Mesenteric fat pad (tissue), 1 donor: Measurements from ENCODE around the gene KRT79. TPM values are rescaled to one million over a fixed set of nuclear protein-coding genes. Genes with fewer than 3 reads are reported as not detected.
"Not testable (repeated sequence)": the region's sequence is repeated elsewhere in the genome, so short reads cannot be mapped to it uniquely, and the experiment has no call there.

ENCODE experiments used
- DNase-seq: peaks from one replicate; pipeline ENCODE4 v3.0.0-alpha.2; 2020; ENCODE audit warnings: low spot score
- total RNA-seq: library from RNA; stranded (reverse); fragmentation: NEBNext Ultra II Directional; extraction: Animal tissue kit (Norgen Biotek cat#: 25700); gene quantifications from one replicate; pipeline ENCODE4 v1.2.1, GENCODE V29; 2021
- donor health status: DM: yes; HTN: yes; CAD: no.

The KRT79 gene
- total RNA-seq, 1 donor from 2014 or later: 2.4 TPM

DNA sequence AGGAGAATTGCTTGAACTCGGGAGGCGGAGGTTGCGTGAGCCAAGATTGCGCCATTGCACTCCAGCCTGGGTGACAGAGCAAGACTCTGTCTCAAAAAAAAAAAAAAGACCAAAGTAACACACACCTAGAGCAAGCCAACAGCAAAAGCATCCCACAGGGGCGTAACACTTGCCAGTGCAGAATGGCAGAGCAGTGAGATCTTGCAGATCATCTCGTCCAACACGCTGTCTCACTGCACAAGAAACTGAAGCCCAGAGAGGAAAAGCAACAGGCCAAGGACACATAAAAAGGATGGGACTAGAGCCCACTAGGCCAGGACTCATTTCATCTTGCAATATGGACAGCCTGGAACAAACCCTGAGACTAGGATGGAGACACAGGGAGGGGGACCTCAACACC is 27.4 kb upstream of the KRT79 start:
- DNase-seq: no peak

DNA sequence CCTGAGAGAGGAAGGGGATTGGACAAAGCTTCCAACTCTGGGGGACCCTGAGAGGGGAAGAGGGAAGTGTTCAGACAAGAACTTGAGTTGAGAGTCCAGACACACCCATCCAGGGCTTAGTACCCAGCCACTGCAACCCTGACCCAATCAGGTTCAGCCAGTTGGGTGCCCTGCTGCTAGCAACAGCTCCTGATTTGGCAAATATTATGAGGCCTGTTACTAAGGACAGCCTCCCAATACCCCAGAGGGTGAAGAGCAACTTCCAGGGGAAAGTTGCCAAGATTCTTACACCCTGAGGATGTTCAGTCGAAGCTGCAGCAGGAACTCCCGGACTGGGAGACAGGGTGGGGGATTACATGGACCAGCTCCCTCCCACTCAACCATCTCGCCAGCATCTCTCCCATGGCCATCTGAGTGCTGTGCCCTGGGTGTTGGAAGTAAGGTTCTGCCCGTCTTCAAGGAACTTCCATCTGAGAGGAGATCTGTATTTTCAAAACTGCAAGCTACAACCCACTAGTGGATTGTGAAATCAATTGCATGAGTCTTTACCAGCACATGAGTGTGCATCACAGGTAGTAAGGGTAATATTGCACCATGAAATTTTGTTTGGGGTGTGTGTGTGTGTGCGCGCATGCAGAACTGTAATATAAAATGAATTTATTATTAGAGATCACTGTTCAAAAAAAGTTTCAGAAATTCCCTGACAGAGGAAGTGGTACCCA is 26.2 kb upstream of the KRT79 start:
- DNase-seq: no peak

DNA sequence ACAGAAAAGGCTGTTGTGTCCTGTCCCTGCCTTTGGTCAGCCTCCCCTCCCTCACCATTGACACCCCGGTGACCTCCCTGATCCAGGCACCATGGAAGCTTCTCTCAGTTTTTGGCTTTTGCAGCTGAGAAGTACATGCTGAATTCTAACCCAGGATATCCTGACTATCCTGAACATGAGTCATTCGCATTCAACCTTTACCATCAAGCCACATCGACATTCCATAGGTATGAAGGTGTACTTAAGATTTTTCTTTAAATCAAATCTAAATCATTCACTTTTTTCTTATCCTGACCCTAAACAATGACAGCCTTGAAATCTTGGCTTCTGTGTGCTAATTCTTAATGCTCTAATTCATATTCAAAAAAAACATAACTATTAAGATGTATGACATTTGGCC is 23.4 kb upstream of the KRT79 start:
- DNase-seq: no peak

DNA sequence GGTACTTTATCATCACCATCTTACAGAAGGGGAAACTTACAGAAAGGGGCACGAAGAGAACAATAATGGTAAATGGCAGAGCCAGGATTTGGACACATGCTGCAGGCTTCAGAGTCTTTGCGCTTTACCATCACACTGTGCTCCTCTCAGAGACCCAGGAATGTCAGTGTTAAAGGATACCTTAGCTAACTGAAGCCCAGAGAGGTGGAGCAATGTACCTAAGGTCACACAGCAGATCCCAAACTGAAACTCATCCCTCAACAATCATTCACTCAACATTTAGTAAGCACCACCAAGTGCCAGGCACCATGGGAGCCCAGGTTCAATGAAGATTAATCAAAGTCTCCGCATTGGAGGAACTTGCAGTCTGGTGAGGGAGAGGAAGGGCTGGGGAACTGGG is 22.7 kb upstream of the KRT79 start:
- DNase-seq: no peak

DNA sequence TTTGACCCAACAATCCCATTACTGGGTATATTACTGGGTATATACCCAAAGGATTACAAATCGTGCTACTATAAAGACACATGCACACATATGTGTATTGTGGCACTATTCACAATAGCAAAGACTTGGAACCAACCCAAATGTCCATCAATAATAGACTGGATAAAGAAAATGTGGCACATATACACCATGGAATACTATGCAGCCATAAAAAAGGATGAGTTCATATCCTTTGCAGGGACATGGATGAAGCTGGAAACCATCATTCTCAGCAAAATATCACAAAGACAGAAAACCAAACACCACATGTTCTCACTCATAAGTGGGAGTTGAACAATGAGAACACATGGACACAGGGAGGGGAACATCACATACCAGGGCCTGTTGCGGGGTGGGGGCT is 22.0 kb upstream of the KRT79 start:
- not testable (repeated sequence) for DNase-seq

DNA sequence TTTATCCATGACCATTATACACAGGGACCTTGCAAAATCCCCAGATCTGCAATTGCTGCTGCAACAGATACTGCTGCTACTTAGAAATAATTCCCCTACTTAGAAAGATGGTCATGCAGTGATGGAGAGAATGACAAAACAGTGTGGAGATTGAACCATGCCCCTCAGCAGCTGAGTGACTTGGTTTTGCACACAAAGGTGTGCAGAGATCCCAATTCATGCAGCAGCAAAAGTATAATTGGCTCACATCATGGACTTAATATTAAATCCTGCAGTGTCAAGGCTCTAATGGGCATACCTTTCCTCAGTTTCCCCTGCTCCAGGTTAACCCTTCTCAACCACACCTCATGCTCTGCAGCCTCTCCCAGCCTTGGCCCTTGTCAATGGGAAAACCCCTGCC is 17.7 kb upstream of the KRT79 start:
- DNase-seq: no peak

DNA sequence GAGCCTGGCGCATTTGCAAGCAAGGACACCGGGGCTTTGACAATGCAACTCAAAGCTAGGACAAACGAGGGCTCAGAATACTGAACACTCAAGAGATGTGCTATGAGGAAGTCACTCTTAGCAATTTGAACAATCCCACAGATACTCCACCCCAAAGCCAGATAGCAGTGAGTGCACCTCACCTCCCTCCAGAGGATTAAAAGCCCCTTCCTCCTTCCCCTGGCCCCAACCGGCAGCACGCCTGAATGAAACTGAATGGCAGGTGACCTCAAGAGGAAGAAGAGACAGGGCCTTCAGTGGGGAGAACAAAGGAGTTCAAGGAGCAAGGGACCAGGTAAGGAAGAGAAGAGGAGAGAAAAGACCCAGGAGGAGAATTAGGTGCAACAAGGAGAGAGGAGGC is 16.6 kb upstream of the KRT79 start:
- no peak for DNase-seq

DNA sequence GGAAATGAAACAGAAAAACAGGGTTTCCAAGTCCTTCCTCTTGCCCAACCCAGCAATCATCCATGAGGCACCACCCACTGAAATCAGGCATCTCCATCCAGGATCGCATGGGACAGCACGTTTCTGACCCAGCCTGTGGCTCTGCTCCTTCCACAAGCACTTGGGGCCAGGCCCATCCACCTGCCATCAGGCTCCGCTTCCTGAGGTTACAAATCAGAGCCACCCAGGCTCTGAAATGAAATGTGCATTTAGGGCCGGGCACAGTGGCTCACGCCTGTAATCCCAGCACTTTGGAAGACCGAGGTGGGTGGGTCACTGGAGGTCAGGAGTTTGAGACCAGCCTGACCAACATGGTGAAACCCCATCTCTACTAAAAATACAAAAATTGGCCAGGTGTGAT is 15.4 kb upstream of the KRT79 start:
- DNase-seq: no peak

DNA sequence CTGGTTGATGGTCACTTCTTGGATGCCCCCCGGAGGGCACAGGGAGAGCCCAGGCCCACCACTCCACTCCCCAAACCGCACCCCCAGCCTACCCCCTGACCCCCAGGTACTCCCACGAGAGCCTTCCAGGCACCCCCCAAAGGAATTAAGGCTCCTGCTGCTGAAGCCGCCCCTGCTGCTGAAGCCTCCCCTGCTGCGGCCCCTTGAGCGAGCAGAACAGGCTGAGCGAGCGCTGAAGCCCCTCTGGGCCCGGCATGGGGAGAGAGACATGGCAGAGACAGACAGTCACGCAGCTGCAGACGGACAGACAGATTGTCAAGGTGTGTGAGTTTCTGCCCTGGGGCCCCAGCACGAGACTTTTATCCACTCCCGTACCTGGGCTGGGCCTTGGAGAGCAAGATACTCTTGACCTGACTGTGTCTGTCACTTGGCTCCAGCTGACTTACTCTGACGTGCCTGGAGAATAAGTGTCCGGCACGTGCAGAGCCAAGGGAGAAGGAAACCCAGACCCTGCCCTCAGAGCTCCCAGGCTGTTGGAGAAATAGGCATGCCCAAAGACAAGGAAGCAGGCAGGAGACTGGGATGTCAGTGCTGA is 14.6 kb upstream of the KRT79 start, which contains the start of gene KRT78:
Gene KRT78, minus strand, starts transcription at position 334 of the 595 bp plus-strand sequence. Its CDS starts 64 bp downstream, at position 270.
- no peak for DNase-seq

DNA sequence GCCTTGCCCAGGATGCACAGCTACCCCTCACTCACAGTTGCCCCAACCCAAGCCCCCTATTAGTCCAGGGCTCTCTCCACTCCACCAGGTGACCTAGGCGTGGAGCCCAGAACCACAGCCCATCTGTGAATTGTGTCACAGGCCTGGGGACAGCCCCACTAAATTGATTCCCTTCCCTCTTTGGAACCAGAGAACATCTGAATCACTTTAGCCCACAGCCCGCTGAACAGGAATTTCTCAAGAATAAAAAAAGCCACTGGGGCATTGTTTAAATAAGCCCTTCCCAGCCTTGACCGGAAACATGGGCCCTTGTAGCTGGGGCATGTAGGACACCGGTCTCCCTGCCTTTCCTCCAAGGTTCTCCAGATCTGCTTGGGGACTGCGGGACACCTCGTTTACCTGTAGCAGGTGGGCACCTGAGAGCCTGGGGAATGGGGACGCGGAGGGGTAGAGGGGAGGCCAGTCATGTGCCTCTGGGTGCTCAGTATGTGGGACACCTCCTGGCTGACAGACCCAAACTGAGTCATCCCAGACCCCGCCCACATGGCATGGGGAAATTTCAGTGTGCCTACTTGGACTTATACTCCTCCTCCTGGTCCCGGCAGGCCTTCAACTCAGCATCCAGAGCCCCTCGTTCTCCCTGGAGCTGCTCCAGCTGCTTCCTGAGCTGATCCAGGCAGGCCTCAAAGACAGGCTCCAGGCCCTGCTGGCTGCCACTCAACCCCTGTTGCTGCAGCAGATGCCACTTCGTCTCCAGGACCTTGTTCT is 13.4 kb upstream of the KRT79 start:
- DNase-seq: no peak

DNA sequence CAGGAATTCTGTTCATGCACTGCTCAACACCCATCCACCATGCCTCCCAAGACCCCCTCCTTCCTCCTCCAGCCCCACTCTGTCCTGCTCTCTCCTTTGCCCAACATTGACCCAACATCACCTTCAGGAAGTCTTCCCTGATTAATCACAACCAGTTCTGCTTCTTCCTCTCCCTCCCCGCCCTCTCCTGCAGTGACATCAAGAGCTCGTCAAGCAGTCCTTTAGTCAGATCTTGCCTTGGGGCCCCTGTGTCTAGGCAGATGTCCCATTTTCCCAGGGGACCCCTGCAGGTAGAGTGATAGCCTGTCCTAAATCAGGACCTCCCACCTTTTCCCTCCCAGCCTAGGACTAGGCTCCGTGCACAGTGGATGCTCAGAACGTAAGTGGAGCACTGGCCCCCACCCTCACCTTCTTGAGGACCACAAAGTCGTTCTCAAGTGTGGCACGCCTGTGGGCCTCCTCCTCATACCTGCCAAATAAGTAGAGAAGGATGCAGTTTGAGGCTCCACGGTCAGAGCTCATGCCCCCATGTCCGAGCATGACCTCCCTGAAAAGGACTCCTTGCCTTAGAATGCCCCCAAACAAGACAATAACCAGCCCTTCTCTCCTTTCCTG is 12.4 kb upstream of the KRT79 start:
- DNase-seq: no peak

DNA sequence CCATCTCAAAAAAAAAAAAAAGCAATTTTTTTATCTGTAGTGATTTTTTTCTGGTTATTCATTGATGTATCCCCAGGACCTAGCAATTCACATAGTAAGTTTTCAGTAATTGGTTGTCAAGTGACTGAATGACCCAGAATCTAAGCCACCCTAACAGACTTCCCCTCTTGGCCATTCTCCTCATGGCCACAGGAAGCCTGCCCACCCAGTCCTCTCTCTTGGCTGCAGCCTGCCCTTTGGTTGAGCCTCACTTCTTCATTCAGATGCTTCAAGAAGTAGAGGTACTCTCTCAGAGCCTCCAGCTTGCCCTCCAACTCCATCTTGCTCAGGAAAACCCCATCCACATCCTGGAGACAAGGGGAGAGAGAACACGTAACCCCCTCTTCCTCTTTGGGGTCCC is 11.8 kb upstream of the KRT79 start:
- no peak for DNase-seq

DNA sequence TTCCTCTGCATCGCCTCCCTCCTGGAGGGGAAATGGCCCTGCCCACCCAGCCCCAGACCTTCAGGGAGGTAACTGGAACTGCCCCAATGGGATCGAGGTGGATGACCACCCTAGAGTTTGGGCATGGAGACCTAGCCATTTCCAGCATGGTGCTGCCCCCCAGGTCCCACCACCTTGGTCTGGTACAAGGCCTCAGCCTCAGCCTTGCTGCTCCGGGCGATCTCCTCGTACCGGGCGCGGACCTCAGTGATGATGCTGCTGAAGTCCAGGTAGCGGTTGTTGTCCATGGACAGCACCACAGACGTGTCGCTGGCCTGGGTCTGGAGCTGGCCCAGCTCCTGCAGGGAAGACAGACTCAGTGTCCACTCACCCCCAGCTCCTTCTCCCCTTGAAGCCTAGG is 10.3 kb upstream of the KRT79 start:
- DNase-seq: no peak

DNA sequence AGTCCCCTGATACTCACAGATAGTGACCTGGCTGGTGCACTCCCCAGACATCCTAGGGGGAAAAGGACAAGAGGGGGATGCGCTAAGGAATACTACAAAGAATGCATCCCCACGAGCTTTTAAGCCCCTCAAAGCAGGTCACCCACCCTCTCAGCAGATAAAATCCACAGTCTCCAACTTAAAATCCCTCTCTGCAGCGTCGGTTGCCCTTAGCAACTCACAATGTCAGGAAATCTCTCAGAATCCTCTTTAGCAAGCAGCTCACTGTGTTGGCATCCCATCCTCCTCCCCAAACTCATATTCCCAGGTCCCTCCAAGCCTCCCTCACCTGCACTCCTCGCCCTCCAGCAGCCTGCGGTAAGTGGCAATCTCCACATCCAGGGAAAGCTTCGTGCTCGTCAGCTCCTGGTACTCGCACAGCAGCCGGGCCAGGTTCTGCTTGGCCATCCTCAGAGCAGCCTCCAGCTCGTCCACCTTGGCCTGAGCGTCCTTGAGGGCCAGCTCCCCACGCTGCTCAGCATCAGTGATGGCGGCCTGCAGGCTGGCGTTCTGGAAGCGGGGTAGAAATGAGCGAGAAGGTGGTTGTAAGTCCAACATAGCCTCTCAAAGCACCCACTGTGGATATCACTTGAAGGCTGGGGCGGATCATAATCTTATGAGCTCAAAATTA is 5.5 kb upstream of the KRT79 start:
- no peak for DNase-seq

DNA sequence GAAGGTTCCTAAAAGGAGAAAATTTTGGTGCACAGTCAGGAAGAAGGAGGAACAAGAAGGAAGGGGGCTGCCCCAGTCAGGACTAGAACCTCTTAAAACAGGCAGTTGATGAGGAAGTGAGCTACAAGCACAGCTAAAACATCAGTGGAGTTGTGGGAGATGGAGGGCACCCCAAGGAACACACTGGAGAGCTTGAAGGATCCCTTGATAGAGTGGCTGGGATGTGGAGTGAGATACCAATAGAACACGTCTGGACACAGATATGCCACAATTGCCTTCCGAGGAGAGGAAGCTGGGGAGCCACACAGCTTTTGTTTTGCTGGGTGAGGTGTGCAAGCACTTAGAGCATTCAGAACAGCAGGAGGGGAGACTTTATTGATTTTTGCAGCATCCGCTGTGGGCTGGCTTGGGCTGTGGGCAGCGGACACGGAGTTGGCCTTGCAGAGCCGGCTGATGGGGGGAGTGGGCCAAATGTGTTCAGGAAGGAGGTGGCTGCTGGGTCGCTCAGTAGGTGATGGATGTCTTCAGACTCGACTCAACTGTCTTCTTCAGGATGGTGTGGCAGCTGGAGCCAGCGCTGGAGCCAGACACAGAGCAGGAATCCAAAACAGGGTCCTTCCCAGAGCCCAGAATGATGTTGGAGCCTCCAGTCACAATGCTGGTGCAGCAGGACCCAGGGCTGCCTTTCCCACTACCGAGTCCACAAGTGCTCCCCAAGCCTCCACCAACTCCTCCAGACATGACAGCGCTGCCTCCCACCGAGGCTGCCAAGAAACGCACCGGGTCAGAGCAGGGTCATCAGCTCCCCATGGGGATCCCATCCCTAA is 4.7 kb upstream of the KRT79 start:
- DNase-seq: no peak

DNA sequence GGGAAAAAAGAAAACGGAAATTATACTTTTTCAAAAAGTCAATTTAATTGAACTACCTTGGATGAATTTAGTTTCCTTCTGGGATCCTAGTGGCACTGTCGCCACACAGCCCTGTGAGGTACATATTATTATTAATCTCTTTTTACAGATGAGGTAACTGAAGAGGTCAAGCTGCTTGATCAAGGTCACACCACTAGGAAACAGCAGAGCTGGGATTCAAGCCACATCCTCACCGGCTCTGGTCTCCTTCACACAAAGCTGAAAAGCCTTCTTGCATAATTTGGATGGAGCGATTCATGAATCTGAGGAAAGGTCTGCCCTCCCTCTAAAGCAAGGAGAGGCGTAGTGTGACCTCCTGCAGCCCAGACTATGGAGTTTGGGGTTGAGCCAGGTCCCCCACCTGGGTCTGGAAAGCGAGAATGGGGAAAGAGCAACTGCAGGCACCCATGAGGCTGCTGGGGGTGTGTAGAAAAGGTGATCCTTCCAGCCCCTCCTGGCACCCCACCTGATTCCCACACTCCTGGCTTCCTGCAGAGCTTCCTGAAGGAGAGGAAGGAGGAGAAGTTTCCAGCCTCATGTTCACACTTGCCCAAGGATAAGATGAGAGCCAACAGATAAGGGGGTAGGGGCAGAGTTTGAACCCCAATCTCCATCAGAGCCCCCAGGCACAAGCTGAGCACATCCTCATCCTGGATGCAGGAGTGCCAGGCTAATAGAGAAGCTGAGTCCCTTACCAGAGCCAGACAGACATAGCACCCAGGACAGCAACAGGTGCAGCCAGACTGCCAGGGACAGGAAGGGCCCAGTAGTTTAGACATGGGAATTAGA is 3.9 kb upstream of the KRT79 start:
- no peak for DNase-seq

DNA sequence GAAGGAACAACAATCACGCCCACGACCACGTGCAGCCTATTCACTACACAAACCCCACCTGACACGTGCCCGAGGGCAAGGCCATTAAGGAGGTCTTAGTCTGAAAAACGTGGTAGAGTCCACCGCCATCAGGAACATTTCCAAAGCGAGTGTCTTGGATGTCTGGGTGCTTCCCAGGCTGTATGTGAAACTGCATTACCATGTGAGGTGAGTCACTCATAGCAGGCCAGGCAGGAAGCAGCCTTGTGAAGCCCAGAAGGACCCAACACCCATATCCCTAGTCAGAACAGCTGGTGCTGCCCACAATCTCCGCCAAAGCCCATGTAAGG is 3.3 kb upstream of the KRT79 start:
- DNase-seq: no peak

DNA sequence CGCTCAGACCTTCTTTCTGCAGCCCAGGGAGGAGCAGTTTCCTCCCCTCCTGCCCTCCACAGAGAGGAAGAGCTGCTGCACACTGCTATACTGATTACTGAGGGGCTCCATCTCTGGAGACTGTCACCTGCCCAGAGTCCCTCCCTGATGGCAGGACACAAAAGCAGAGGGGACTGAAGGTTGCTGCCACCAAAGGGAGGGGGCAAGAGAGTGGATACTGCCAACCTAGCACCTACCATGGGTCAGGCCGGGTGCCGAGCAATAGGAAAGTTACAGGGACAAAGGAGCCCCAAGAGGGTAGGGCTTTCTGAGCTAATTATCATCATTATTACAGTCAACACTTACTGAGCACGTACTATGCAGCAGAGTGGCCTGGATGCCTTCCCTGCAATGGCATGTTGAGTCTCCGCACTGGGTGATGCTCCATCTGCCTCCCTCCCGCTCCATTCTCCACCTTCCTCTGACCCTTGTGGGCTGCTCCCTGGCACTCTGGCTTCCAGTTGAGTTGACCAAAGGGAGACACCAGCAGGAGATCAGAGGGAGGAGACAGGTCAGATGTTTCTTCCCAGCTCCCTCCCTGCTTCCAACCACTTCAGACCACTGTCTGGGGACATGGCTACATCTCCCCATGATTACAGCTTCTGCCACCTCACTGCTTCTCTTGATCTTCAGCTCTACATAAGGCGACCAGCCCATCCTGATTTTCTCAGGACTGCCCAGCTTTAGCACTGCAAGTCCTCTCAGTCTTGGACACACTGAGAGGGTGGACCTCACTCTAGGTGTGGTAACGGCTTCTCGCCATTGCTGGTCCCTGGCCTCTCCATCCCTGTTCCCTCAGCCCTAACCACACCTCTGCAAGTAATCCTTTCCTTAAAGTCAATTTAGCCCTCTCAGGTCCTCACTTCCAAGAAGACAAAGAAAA is 2.6 kb upstream of the KRT79 start:
- no peak for DNase-seq

DNA sequence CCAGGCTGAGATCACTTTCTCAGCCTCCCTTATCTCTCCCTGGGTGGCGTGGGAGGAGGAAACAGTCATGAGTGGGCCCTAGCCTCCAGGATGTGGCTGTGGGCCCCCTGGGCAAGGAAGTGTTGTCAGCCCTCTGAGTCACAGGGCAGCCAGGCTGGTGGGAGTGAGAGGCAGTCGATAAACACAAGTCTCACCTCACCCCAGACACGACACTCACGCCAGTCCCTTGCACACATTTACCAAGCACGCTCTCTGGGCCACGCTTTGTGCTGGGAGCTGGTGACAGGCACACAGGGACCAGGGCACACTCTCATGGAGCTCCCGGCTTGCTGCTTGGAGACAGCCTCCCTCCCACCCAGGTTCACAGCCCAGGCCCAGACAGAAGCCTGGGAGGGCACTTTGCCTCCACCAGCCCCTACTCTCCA is 1.9 kb upstream of the KRT79 start:
- DNase-seq: no peak
